NCI-H187 treated with DMSO at 0.1 percent for 48 hours (cell line): ENCODE results near the gene RNASE1.
"Not testable (repeated sequence)": the region's sequence is repeated elsewhere in the genome, so short reads cannot be mapped to it uniquely, and the experiment has no call there.

ENCODE experiments used
- DNase-seq: peaks from one replicate; lab custom pipeline; 2025; lab: John Stamatoyannopoulos, UW

Gene RNASE1

GRCh38 chr14:20772650-20773049 lies 30.0 kb downstream of the RNASE1 start:
- DNase-seq, result no peak

GRCh38 chr14:20769421-20769820 lies 33.2 kb downstream of the RNASE1 start:
- no peak for DNase-seq

- no peak for DNase-seq
Observed at GRCh38 chr14:20768593-20768892, 34.1 kb downstream of the RNASE1 start.

GRCh38 chr14:20760950-20761349 lies 41.7 kb downstream of the RNASE1 start:
- DNase-seq, result no peak

- not testable (repeated sequence) for DNase-seq
Observed at GRCh38 chr14:20759465-20759864, 43.2 kb downstream of the RNASE1 start.

- no peak for DNase-seq
Observed at GRCh38 chr14:20757965-20758364, 44.7 kb downstream of the RNASE1 start.

- DNase-seq, result no peak
Observed at GRCh38 chr14:20755037-20755436, 47.6 kb downstream of the RNASE1 start.

GRCh38 chr14:20754308-20754707 lies 48.3 kb downstream of the RNASE1 start:
- no peak for DNase-seq

- DNase-seq, result no peak
Observed at GRCh38 chr14:20751963-20752562, 50.6 kb downstream of the RNASE1 start.
